Peyer's patch (tissue), 4 donors: ENCODE measurements around the gene ARHGAP26. TPM values are rescaled to one million over a fixed set of nuclear protein-coding genes. Genes with fewer than 3 reads are reported as not detected.

Experiments used
- DNase-seq, 3 donors: peaks; one replicate each; pipeline ENCODE4 v3.0.0-alpha.2; 2017 to 2019
- H3K27ac ChIP-seq, 4 donors: fragments of 200-600 bp; sonication (generic); one replicate each; pipeline ENCODE4 v1.5.1; 2016 to 2019
- H3K27me3 ChIP-seq, 2 donors: fragments of 200-600 bp; sonication (generic); one replicate each; pipeline ENCODE4 v1.5.1; 2019
- H3K36me3 ChIP-seq, 3 donors: fragments of 200-600 bp; sonication (generic); one replicate each; pipeline ENCODE4 v1.5.1; 2016 to 2019
- H3K4me1 ChIP-seq, 4 donors: fragments of 200-600 bp; sonication (generic); one replicate each; pipeline ENCODE4 v1.5.1; 2016 to 2019
- H3K4me3 ChIP-seq, 4 donors: fragments of 200-600 bp; sonication (generic); 1 replicate in 3 of 4; 2 replicates in 1 of 4; pipeline ENCODE4 v1.5.1; 2016 to 2019; ENCODE audit warnings: mild to moderate bottlenecking in 1 of 4
- H3K9me3 ChIP-seq, 4 donors: fragments of 200-600 bp; sonication (generic); one replicate each; pipeline ENCODE4 v1.5.1; 2016 to 2019; ENCODE audit warnings: mild to moderate bottlenecking in 1 of 4
- POLR2A ChIP-seq, 2 donors: fragments of 450-650 bp; IDR thresholded peaks; one replicate each; pipeline ENCODE4 v1.5.1; 2017; ENCODE audit warnings: antibody characterized with exemption in 2 of 2, mild to moderate bottlenecking in 2 of 2, moderate library complexity in 2 of 2
- total RNA-seq, 4 donors: library from RNA; depleted of rRNA; stranded (reverse); fragments of >200 nt; gene quantifications; one replicate each; pipeline ENCODE4 v1.1.0, GENCODE V29; 2016
- TF ChIP-seq, protein P1 (sequence below), 6 experiments: fragments of 450-650 bp in 4 of 6; fragments of 200-600 bp in 2 of 6; sonication (generic) in 1 of 6; IDR thresholded peaks; one replicate each; pipeline ENCODE4 v1.5.1; 2017 to 2019; ENCODE audit warnings: antibody characterized with exemption in 6 of 6, mild to moderate bottlenecking in 3 of 6, moderate library complexity in 1 of 6

ARHGAP26 gene
- total RNA-seq, 4 donors from 2014 or later, result 60.1 to 180 (median 126) TPM

DNA sequence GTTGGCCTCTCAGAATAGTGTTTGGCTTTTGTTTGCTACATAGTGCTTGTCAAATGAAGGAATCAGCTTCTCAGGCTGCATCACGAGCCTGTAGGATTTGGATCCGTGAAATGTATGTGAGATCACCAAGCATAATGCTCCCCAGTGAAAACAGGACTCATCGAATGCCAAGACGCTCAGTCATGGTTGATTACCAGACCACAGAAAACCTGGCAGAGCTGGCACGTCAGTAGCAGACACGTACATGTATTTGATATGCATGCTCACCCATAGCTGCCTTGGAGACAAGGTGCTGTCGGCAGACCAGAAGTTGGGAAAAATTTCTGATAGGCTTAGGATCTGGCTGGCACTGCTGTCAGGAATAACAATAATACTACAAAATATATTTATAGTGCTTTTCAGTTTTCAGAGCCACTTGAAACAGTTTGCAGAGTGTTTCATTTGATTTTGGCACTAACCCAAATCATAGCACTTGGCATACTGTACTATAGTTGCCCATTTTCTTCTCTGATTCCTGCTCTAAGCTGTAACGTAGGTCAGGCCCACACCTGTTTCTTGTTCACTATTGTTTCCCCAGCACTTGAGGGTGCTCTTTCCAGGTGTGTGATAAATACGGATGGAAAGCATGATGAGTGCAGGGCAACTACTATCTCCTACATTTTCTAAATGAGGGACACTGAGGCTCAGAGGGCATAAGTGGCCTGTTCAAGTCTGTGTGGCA lies 407.2 kb downstream of the ARHGAP26 start:
- TF ChIP-seq, protein P1, sequence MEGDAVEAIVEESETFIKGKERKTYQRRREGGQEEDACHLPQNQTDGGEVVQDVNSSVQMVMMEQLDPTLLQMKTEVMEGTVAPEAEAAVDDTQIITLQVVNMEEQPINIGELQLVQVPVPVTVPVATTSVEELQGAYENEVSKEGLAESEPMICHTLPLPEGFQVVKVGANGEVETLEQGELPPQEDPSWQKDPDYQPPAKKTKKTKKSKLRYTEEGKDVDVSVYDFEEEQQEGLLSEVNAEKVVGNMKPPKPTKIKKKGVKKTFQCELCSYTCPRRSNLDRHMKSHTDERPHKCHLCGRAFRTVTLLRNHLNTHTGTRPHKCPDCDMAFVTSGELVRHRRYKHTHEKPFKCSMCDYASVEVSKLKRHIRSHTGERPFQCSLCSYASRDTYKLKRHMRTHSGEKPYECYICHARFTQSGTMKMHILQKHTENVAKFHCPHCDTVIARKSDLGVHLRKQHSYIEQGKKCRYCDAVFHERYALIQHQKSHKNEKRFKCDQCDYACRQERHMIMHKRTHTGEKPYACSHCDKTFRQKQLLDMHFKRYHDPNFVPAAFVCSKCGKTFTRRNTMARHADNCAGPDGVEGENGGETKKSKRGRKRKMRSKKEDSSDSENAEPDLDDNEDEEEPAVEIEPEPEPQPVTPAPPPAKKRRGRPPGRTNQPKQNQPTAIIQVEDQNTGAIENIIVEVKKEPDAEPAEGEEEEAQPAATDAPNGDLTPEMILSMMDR (IDR thresholded peaks at IDR 0.05), result no peak
- no peak for TF ChIP-seq POLR2A (IDR thresholded peaks at IDR 0.05)
- no peak for DNase-seq
- H3K27ac ChIP-seq, result no peak overlapping the region
- H3K9me3 ChIP-seq, result no peaks in the 10 kb centered on the region
- H3K36me3 ChIP-seq, result no peaks in the 10 kb centered on the region
- no peaks in the 10 kb centered on the region for H3K27me3 ChIP-seq
- H3K4me3 ChIP-seq, result no peak overlapping the region
- no peaks in the 10 kb centered on the region for H3K4me1 ChIP-seq

DNA sequence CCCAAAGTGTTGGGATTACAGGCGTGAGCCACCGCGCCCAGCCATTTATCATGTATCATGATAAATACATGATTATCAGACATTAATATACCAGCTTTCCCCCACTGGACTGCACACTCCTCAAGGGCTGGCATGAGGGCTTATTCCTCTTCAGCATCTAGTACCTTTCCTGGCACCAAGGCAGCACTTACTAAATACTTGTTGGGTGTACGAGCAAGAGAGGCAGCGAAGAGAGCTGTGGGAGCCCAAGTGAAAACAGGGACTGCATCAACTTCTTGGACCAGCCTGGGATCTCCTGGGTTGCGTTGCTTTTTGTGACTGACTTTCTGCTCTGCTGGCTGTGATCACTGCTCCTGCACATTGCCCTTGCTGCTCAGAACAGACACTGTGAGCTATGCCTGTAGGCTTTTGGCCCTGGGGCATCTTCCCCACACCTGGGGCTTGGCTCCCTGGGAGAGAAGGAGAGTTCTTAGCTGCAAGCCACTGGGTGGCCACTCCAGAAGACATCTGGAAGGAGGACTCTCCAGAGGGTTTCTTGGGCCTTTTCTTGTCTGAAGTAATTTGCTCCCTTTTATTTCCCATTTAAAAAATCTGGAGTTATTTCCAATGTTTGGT lies 409.1 kb downstream of the ARHGAP26 start:
- Histone ChIP-seq H3K4me3 (no peak overlapping the region), H3K36me3 (no peaks in the 10 kb centered on the region), H3K4me1 (no peaks in the 10 kb centered on the region), H3K27ac (no peak overlapping the region), H3K9me3 (no peaks in the 10 kb centered on the region), H3K27me3 (no peaks in the 10 kb centered on the region)
- DNase-seq, result no peak
- TF ChIP-seq, protein P1 (IDR thresholded peaks at IDR 0.05), result no peak
- TF ChIP-seq POLR2A (IDR thresholded peaks at IDR 0.05), result no peak

DNA sequence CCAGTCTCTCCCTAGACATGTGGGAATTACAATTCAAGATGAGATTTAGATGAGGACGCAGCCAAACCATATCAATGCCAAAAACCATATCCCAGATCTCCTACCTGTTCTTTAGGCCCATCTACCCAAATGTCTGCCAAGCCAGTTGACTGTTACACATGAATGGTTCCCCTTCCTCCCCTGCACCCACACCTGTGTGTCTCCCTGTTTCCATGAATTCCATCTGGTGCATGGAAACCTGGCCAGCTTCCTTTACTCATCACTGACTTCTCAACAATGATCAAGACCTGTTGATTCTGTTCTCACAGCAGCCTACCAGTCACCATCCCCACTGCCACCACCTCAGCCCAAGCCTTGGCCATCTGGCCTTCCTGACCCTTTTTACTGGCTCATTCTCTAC lies 410.6 kb downstream of the ARHGAP26 start:
- H3K9me3 ChIP-seq, result no peaks in the 10 kb centered on the region
- no peaks in the 10 kb centered on the region for H3K36me3 ChIP-seq
- no peak overlapping the region for H3K27ac ChIP-seq
- TF ChIP-seq POLR2A (IDR thresholded peaks at IDR 0.05), result no peak
- TF ChIP-seq, protein P1 (IDR thresholded peaks at IDR 0.05), result no peak
- no peaks in the 10 kb centered on the region for H3K4me1 ChIP-seq
- DNase-seq, result no peak
- no peak overlapping the region for H3K4me3 ChIP-seq
- no peaks in the 10 kb centered on the region for H3K27me3 ChIP-seq

DNA sequence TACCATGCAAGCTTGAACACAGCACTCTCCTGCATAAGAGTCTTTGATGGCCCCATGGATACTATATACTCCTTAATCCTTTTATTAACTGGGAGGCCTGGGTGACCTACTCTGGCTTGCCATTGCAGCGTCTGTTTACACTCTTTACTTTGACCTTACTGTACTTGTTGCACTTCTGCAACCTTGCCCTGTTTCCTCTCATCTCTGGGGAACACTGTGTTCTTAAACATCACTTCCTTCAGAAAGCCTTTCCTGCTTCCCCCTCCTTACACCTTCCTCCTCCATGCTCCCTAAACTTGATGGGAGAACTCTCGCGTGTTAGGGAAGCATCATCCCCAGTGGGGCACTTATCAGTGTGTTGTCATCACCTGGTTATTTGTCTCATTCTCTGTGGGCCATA lies 411.0 kb downstream of the ARHGAP26 start:
- TF ChIP-seq POLR2A (IDR thresholded peaks at IDR 0.05), result no peak
- TF ChIP-seq, protein P1 (IDR thresholded peaks at IDR 0.05), result no peak

DNA sequence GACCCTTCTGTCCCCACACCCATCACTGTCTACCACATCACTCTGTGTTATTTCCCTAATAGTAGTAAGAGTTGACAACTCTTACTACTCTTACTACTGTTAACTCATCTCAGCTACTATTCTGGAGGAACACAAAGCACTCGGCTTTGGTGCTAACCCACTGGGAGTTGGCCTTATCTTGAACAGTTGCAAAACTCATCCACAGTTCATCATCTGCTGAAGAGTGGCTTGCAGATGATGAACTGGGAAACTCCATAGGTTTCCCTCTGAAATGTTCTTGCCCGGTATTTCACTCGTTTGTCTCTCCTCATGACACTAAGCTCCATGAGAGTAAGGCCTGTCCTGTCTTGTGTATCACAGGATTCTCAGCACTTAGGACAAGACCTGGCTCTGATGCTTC lies 411.9 kb downstream of the ARHGAP26 start:
- Histone ChIP-seq H3K36me3 (no peaks in the 10 kb centered on the region), H3K9me3 (no peaks in the 10 kb centered on the region), H3K27me3 (no peaks in the 10 kb centered on the region), H3K4me1 (no peaks in the 10 kb centered on the region), H3K27ac (no peak overlapping the region), H3K4me3 (no peak overlapping the region)
- DNase-seq, result no peak
- no peak for TF ChIP-seq POLR2A (IDR thresholded peaks at IDR 0.05)
- TF ChIP-seq, protein P1 (IDR thresholded peaks at IDR 0.05), result no peak

More for the DNA sequence above, 411.0 kb downstream of the ARHGAP26 start:
- Histone ChIP-seq H3K27me3 (no peaks in the 10 kb centered on the region), H3K27ac (no peak overlapping the region), H3K4me1 (no peaks in the 10 kb centered on the region), H3K36me3 (no peaks in the 10 kb centered on the region), H3K4me3 (no peak overlapping the region), H3K9me3 (no peaks in the 10 kb centered on the region)
- no peak for DNase-seq
